HG03439 (cell line): ENCODE results near the gene TCAIM.

Experiments
- ATAC-seq: cut with Tn5 transposase; IDR thresholded peaks from one replicate; pipeline ENCODE4 v1.9.1; 2021; ENCODE audit warnings: mild to moderate bottlenecking, moderate library complexity; ENCODE audit not compliant: unreplicated experiment

Gene TCAIM

GRCh38 chr3:44338010-44338827 lies at the start of gene TCAIM:
Gene TCAIM, plus strand, starts transcription at chr3:44338766. Its CDS starts 16,017 bp downstream, at chr3:44354783.
- peak; percentile 93 for ATAC-seq

GRCh38 chr3:44289882-44290462 lies 48.6 kb upstream of the TCAIM start:
- ATAC-seq = no peak

- ATAC-seq = no peak
Measured at GRCh38 chr3:44292276-44292675, 46.3 kb upstream of the TCAIM start.

GRCh38 chr3:44292947-44293346 lies 45.6 kb upstream of the TCAIM start:
- no peak for ATAC-seq

- no peak for ATAC-seq
Measured at GRCh38 chr3:44297255-44297654, 41.3 kb upstream of the TCAIM start.

- no peak for ATAC-seq
Measured at GRCh38 chr3:44301746-44302145, 36.8 kb upstream of the TCAIM start.

GRCh38 chr3:44309500-44309899 lies 29.1 kb upstream of the TCAIM start:
- no peak for ATAC-seq

- ATAC-seq = no peak
Measured at GRCh38 chr3:44318891-44319311, 19.7 kb upstream of the TCAIM start.

GRCh38 chr3:44321335-44321734 lies 17.2 kb upstream of the TCAIM start:
- no peak for ATAC-seq

GRCh38 chr3:44323341-44323955 lies 15.1 kb upstream of the TCAIM start:
- ATAC-seq = no peak

GRCh38 chr3:44324584-44324983 lies 14.0 kb upstream of the TCAIM start:
- ATAC-seq = no peak

GRCh38 chr3:44326019-44326418 lies 12.5 kb upstream of the TCAIM start:
- no peak for ATAC-seq

GRCh38 chr3:44326515-44326914 lies 12.1 kb upstream of the TCAIM start:
- no peak for ATAC-seq

- no peak for ATAC-seq
Measured at GRCh38 chr3:44329946-44330345, 8.6 kb upstream of the TCAIM start.

GRCh38 chr3:44330444-44330843 lies 8.1 kb upstream of the TCAIM start:
- ATAC-seq = no peak

- ATAC-seq = no peak
Measured at GRCh38 chr3:44334326-44334725, 4.2 kb upstream of the TCAIM start.

GRCh38 chr3:44337248-44337785 lies 1.2 kb upstream of the TCAIM start:
- no peak for ATAC-seq

GRCh38 chr3:44338828-44339127 lies 212 bp downstream of the TCAIM start:
- no peak for ATAC-seq

- ATAC-seq = no peak
Measured at GRCh38 chr3:44339181-44340057, 853 bp downstream of the TCAIM start.

- ATAC-seq = no peak
Measured at GRCh38 chr3:44340058-44340395, 1.5 kb downstream of the TCAIM start.

- ATAC-seq = no peak
Measured at GRCh38 chr3:44342176-44342790, 3.7 kb downstream of the TCAIM start.
